Panc1 (cell line): ENCODE data around the gene MCF2L2. TPM values are rescaled to one million over a fixed set of nuclear protein-coding genes. Genes with fewer than 3 reads are reported as not detected.

Experiments used
- ATAC-seq: fragments of 200-7000 bp; cut with Tn5 transposase; 2 replicates; pipeline ENCODE4 v1.9.1; 2020; ENCODE audit warnings: mild to moderate bottlenecking, moderate library complexity
- BruUV-seq: library from RNA; stranded (reverse); fragments of 400-500 nt; replicated peaks from 2 replicates; lab custom pipeline; 2021; lab: Mats Ljungman, UMichigan
- CTCF ChIA-PET: fragments of 300-600 bp; sonication (Branson Sonifier 250); formaldehyde crosslinking; loops from one replicate; lab custom pipeline; 2022; ENCODE audit warnings: antibody characterized with exemption; lab: Charles Lee
- POLR2A ChIA-PET: fragments of 300-600 bp; sonication (Branson Sonifier 250); formaldehyde crosslinking; loops from one replicate; lab custom pipeline; 2022; ENCODE audit warnings: antibody characterized with exemption; lab: Charles Lee
- DNase-seq: peaks from one replicate; pipeline ENCODE4 v3.0.0-alpha.2; 2010; ENCODE audit warnings: low read depth, low spot score
- H3K27ac ChIP-seq: 2 replicates; pipeline ENCODE4 v1.5.1; 2011; ENCODE audit warnings: mild to moderate bottlenecking, low read length, inconsistent platforms
- H3K27me3 ChIP-seq: fragments of 200-500 bp; sonication (Bioruptor generic); 2 replicates; pipeline ENCODE4 v1.6.0; 2014; ENCODE audit warnings: low read length, inconsistent platforms; ENCODE audit not compliant: control insufficient read depth, insufficient read depth
- H3K36me3 ChIP-seq: fragments of 200-500 bp; sonication (Bioruptor generic); 2 replicates; pipeline ENCODE4 v1.5.1; 2014; ENCODE audit warnings: inconsistent platforms, mild to moderate bottlenecking, low read length, moderate library complexity; ENCODE audit not compliant: control insufficient read depth, insufficient read depth
- H3K4me1 ChIP-seq: 2 replicates; pipeline ENCODE4 v1.5.1; 2011; ENCODE audit warnings: inconsistent platforms, mild to moderate bottlenecking, low read length, moderate library complexity; ENCODE audit not compliant: control insufficient read depth, insufficient read depth
- H3K4me3 ChIP-seq, 2 experiments: 2 replicates each; pipeline ENCODE4 v1.5.1; 2011 to 2012; ENCODE audit warnings: low read depth in 2 of 2, low read length in 2 of 2, mild to moderate bottlenecking in 2 of 2, inconsistent platforms in 1 of 2, moderate library complexity in 1 of 2
- H3K9me3 ChIP-seq: fragments of 200-500 bp; sonication (Bioruptor generic); 2 replicates; pipeline ENCODE4 v1.5.1; 2014; ENCODE audit warnings: low read depth, mild to moderate bottlenecking, inconsistent platforms, low read length, moderate library complexity; ENCODE audit not compliant: control insufficient read depth, insufficient read depth
- POLR2AphosphoS5 ChIP-seq: IDR thresholded peaks from 2 replicates; pipeline ENCODE4 v1.6.1; 2012; ENCODE audit warnings: mild to moderate bottlenecking, low read depth, low read length, moderate library complexity
- SIN3A ChIP-seq: IDR thresholded peaks from 2 replicates; pipeline ENCODE4 v1.6.1; 2012; ENCODE audit warnings: low read depth, mild to moderate bottlenecking, low read length, moderate library complexity, borderline replicate concordance; ENCODE audit not compliant: insufficient read depth
- TCF7L2 ChIP-seq: IDR thresholded peaks from 2 replicates; pipeline ENCODE4 v1.6.1; 2011; ENCODE audit warnings: mild to moderate bottlenecking, low read depth, low read length, inconsistent platforms
- in situ Hi-C: cut with HindIII; loops from 2 replicates; pipeline ENCODE4 v1.10.0; 2016; ENCODE audit warnings: low sequenced_read_pairs, low pct_unique_long_range_greater_than_20kb
- intact Hi-C: fragments of 100-400 bp; cut with micrococcal nuclease; formaldehyde crosslinking; loops from one replicate; pipeline ENCODE4 v1.10.0; 2022; ENCODE audit not compliant: unreplicated experiment
- total RNA-seq: library from RNA; stranded (reverse); gene quantifications from one replicate; pipeline ENCODE4 v1.2.1, GENCODE V29; 2021; ENCODE audit not compliant: unreplicated experiment
- TF ChIP-seq, protein P1 (sequence below), 2 experiments: IDR thresholded peaks; 2 replicates each; pipeline ENCODE4 v1.6.1; 2011 to 2012; ENCODE audit warnings: low read depth in 2 of 2, control low read depth in 1 of 2, low read length in 1 of 2, mild to moderate bottlenecking in 1 of 2, moderate library complexity in 1 of 2; ENCODE audit not compliant: insufficient read depth in 1 of 2
- TF ChIP-seq, protein P2 (sequence below): fragments of 450-650 bp; IDR thresholded peaks from 2 replicates; pipeline ENCODE4 v1.5.1; 2017; ENCODE audit warnings: mild to moderate bottlenecking

Gene MCF2L2
- total RNA-seq, 1 experiment from 2014 or later: 1.0 TPM

DNA sequence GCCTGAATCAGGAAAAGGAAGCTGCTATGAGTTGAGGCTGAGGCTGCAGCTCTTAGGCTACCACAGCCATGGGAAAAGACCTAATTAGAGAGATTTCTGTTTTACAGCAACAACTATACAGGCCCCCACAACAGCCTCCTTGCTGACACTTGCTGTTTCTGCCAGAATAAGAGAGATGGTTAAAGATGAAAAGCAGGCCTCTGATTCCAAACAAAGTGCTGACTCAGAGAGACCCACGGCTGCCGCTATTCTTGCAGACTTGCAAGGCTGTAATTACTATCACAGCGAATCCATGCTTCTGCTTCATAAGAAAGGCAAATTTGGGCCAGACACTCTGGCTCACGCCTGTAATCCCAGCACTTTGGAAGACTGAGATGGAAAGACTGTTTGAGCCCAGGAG, 41.8 kb downstream of the MCF2L2 start:
- Histone ChIP-seq H3K9me3 (no peaks in the 10 kb centered on the region), H3K4me3 (no peak overlapping the region), H3K27me3 (no peaks in the 10 kb centered on the region), H3K36me3 (no peaks in the 10 kb centered on the region), H3K4me1 (no peaks in the 10 kb centered on the region), H3K27ac (no peak overlapping the region)
- CTCF ChIA-PET: interaction anchor here (0.9 kb wide), 1 partner anchor 487 kb away, joined by 3 read pairs; no protein-coding TSS in a partner anchor
- DNase-seq (no peak), ATAC-seq (no peak)
- POLR2A ChIA-PET: no interaction called here
- in situ Hi-C loops (no loop called here), intact Hi-C loops (loop anchor here (1.0 to 10.0 kb wide), 3 partner anchors 132 to 264 kb away; partner anchors contain the start of gene B3GNT5)
- BruUV-seq: no TSS peak
- TF ChIP-seq, protein P1, sequence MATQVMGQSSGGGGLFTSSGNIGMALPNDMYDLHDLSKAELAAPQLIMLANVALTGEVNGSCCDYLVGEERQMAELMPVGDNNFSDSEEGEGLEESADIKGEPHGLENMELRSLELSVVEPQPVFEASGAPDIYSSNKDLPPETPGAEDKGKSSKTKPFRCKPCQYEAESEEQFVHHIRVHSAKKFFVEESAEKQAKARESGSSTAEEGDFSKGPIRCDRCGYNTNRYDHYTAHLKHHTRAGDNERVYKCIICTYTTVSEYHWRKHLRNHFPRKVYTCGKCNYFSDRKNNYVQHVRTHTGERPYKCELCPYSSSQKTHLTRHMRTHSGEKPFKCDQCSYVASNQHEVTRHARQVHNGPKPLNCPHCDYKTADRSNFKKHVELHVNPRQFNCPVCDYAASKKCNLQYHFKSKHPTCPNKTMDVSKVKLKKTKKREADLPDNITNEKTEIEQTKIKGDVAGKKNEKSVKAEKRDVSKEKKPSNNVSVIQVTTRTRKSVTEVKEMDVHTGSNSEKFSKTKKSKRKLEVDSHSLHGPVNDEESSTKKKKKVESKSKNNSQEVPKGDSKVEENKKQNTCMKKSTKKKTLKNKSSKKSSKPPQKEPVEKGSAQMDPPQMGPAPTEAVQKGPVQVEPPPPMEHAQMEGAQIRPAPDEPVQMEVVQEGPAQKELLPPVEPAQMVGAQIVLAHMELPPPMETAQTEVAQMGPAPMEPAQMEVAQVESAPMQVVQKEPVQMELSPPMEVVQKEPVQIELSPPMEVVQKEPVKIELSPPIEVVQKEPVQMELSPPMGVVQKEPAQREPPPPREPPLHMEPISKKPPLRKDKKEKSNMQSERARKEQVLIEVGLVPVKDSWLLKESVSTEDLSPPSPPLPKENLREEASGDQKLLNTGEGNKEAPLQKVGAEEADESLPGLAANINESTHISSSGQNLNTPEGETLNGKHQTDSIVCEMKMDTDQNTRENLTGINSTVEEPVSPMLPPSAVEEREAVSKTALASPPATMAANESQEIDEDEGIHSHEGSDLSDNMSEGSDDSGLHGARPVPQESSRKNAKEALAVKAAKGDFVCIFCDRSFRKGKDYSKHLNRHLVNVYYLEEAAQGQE (IDR thresholded peaks at IDR 0.05; ENCODE audit: insufficient read depth in 1 of 2, low read depth in 2 of 2, low read length in 1 of 2): no peak
- TF ChIP-seq TCF7L2: no peak
- no peak for TF ChIP-seq POLR2AphosphoS5
- TF ChIP-seq, protein P2, sequence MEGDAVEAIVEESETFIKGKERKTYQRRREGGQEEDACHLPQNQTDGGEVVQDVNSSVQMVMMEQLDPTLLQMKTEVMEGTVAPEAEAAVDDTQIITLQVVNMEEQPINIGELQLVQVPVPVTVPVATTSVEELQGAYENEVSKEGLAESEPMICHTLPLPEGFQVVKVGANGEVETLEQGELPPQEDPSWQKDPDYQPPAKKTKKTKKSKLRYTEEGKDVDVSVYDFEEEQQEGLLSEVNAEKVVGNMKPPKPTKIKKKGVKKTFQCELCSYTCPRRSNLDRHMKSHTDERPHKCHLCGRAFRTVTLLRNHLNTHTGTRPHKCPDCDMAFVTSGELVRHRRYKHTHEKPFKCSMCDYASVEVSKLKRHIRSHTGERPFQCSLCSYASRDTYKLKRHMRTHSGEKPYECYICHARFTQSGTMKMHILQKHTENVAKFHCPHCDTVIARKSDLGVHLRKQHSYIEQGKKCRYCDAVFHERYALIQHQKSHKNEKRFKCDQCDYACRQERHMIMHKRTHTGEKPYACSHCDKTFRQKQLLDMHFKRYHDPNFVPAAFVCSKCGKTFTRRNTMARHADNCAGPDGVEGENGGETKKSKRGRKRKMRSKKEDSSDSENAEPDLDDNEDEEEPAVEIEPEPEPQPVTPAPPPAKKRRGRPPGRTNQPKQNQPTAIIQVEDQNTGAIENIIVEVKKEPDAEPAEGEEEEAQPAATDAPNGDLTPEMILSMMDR: no peak
- TF ChIP-seq SIN3A: no peak

DNA sequence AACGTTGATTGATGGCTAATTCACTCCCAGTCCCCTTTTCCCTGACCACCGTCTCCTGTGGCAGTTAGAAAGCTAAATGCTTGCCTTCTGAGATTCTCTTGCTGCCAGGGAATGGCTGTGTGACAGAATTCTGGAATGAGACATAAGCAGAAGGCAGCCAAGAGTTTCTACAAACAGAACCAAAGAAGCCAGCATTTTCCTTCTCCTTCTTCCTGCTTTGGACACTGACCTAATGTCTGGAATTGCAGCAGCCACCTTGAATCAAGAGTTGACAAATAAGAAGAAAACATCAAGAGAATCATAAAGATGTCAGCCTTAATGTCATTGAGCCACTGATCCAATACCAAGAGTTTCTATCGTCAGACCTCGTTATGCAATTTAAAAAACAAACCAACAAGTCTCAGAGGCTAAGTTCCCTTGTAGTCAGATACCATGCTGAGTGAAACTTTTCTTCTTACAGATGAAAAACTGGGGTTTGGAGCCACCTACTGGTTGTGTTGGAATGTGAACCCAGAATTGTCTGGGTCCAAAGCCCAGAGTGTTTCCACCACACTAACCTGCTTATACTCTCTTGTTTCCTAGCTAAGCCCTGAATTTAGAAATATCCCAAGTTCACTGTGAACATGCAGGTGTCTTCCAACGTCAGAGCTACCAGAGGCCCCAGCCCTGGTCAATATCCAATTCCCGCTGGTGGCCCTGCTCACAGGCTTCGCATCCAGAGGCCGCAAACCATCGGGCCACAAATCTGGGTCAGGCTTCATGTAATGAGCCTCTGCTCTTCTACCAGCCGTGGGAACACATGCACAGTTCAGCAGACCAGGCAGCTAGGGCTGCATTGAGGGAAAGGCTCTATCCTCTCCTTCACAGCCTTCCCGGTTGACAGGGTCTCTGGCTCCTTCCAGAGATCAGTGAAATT, 42.5 kb downstream of the MCF2L2 start:
- TF ChIP-seq, protein P2: peak; percentile 82
- TF ChIP-seq TCF7L2: no peak
- intact Hi-C loops: loop anchor here (1.0 to 10.0 kb wide), 3 partner anchors 131 to 264 kb away; partner anchors contain the start of gene B3GNT5
- no peak overlapping the region for H3K27ac ChIP-seq
- H3K36me3 ChIP-seq: no peaks in the 10 kb centered on the region
- H3K9me3 ChIP-seq: no peaks in the 10 kb centered on the region
- H3K4me3 ChIP-seq: no peak overlapping the region
- in situ Hi-C loops: no loop called here
- BruUV-seq: no TSS peak
- ATAC-seq (peak; percentile 87), DNase-seq (peak; percentile 51)
- H3K27me3 ChIP-seq: no peaks in the 10 kb centered on the region
- ChIA-PET POLR2A (no interaction called here), CTCF (interaction anchor here (0.6 to 8.5 kb wide), 4 partner anchors 133 to 486 kb away, joined by 3 to 124 read pairs (median 4); partner anchors contain the start of gene B3GNT5)
- no peaks in the 10 kb centered on the region for H3K4me1 ChIP-seq
